IMR-90 (cell line): ENCODE measurements around the gene PXN.
"Not testable (repeated sequence)": the region's sequence is repeated elsewhere in the genome, so short reads cannot be mapped to it uniquely, and the experiment has no call there.

ENCODE experiments used
- CEBPB ChIP-seq: IDR thresholded peaks from 2 replicates; pipeline ENCODE4 v1.6.1; 2012; ENCODE audit warnings: low read depth, low read length, improper control_type of control experiment
- CHD1 ChIP-seq: IDR thresholded peaks from 2 replicates; pipeline ENCODE4 v1.6.1; 2012; ENCODE audit warnings: low read depth, low read length, improper control_type of control experiment
- CTCF ChIP-seq: conservative IDR thresholded peaks from 2 replicates; pipeline ENCODE4 v1.5.1; 2012; ENCODE audit warnings: mild to moderate bottlenecking, low read depth, low read length, improper control_type of control experiment
- MXI1 ChIP-seq: IDR thresholded peaks from 2 replicates; pipeline ENCODE4 v1.6.1; 2012; ENCODE audit warnings: low read depth, mild to moderate bottlenecking, low read length, moderate library complexity, borderline replicate concordance
- NFE2L2 ChIP-seq: fragments of 150-350 bp; IDR thresholded peaks from 2 replicates; pipeline ENCODE4 v1.6.1; 2016; ENCODE audit warnings: low read depth, mild to moderate bottlenecking, low read length
- POLR2A ChIP-seq: IDR thresholded peaks from 2 replicates; pipeline ENCODE4 v1.6.1; 2012; ENCODE audit warnings: mild to moderate bottlenecking, low read depth, low read length

- TF ChIP-seq NFE2L2, CTCF, MXI1, POLR2A, CHD1, CEBPB: not testable (repeated sequence)
Observed at GRCh38 chr12:120251364-120252070, 14.0 kb downstream of the PXN start.
